ENCODE results near the gene DOCK2. TPM values are rescaled to one million over a fixed set of nuclear protein-coding genes. Genes with fewer than 3 reads are reported as not detected.

The DOCK2 gene
- polyA plus RNA-seq, 1 donor (not counting 4 experiments of a cell fraction or from before 2014, with no cell fraction given), result 0.21 TPM

- H3K4me3 ChIP-seq (ENCODE audit: control insufficient read depth in 2 of 3, extremely low read depth in 1 of 3, insufficient read depth in 2 of 3, low read depth in 1 of 3, low read length in 3 of 3), result no peak overlapping the region
- no peak overlapping the region for H3K9ac ChIP-seq (ENCODE audit: control insufficient read depth, extremely low read depth, insufficient read depth, low read length)
- H3K4me1 ChIP-seq (ENCODE audit: control insufficient read depth, extremely low read depth, insufficient read depth, low read length), result no peaks in the 10 kb centered on the region
- H3K27ac ChIP-seq (ENCODE audit: control insufficient read depth, insufficient read depth, low read length), result no peak overlapping the region
- H3K79me2 ChIP-seq (ENCODE audit: control insufficient read depth, insufficient read depth, low read length), result no peaks in the 10 kb centered on the region
- no peaks in the 10 kb centered on the region for H3K36me3 ChIP-seq (ENCODE audit: control insufficient read depth in 2 of 2, extremely low read depth in 1 of 2, insufficient read depth in 2 of 2, low read length in 2 of 2)
- no peaks in the 10 kb centered on the region for H3K27me3 ChIP-seq (ENCODE audit: control insufficient read depth, extremely low read depth, insufficient read depth, low read length)
- no peak overlapping the region for H3K4me2 ChIP-seq (ENCODE audit: control insufficient read depth, extremely low read depth, insufficient read depth, low read depth, low read length)
- TF ChIP-seq, protein P1, sequence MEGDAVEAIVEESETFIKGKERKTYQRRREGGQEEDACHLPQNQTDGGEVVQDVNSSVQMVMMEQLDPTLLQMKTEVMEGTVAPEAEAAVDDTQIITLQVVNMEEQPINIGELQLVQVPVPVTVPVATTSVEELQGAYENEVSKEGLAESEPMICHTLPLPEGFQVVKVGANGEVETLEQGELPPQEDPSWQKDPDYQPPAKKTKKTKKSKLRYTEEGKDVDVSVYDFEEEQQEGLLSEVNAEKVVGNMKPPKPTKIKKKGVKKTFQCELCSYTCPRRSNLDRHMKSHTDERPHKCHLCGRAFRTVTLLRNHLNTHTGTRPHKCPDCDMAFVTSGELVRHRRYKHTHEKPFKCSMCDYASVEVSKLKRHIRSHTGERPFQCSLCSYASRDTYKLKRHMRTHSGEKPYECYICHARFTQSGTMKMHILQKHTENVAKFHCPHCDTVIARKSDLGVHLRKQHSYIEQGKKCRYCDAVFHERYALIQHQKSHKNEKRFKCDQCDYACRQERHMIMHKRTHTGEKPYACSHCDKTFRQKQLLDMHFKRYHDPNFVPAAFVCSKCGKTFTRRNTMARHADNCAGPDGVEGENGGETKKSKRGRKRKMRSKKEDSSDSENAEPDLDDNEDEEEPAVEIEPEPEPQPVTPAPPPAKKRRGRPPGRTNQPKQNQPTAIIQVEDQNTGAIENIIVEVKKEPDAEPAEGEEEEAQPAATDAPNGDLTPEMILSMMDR (optimal IDR thresholded peaks at IDR 0.05 in 1 of 3, IDR thresholded peaks at IDR 0.05 in 1 of 3, conservative IDR thresholded peaks at IDR 0.05 in 1 of 3; ENCODE audit: extremely low read depth in 1 of 3, insufficient read depth in 2 of 3, low read length in 3 of 3), result no peak
- TF ChIP-seq EZH2 (IDR thresholded peaks at IDR 0.05; ENCODE audit: low read length), result no peak
- no peak overlapping the region for H2AFZ ChIP-seq (ENCODE audit: control insufficient read depth, low read length)
- H4K20me1 ChIP-seq (ENCODE audit: control insufficient read depth, extremely low read depth, insufficient read depth, low read length), result no peaks in the 10 kb centered on the region
- FAIRE-seq, result no peak
- no peaks in the 10 kb centered on the region for H3K9me1 ChIP-seq (ENCODE audit: control insufficient read depth, extremely low read depth, insufficient read depth, low read length)
- no peak for DNase-seq (ENCODE audit: low read depth, low spot score)
- dilution Hi-C loops (cut with MboI; ENCODE audit: extremely low pct_ligation_motif_present, low sequenced_read_pairs), result no loop called here
- no peaks in the 10 kb centered on the region for H3K9me3 ChIP-seq (ENCODE audit: control insufficient read depth, low read depth, low read length)
Measured at GRCh38 chr5:169991115-169991869, 354.2 kb downstream of the DOCK2 start.

GRCh38 chr5:169992789-169993484, 355.9 kb downstream of the DOCK2 start:
- Histone ChIP-seq H3K27me3 (ENCODE audit: control insufficient read depth, extremely low read depth, insufficient read depth, low read length) (no peaks in the 10 kb centered on the region), H3K4me3 (ENCODE audit: control insufficient read depth in 2 of 3, extremely low read depth in 1 of 3, insufficient read depth in 2 of 3, low read depth in 1 of 3, low read length in 3 of 3) (no peak overlapping the region), H3K9me3 (ENCODE audit: control insufficient read depth, low read depth, low read length) (no peaks in the 10 kb centered on the region), H3K27ac (ENCODE audit: control insufficient read depth, insufficient read depth, low read length) (no peak overlapping the region), H3K79me2 (ENCODE audit: control insufficient read depth, insufficient read depth, low read length) (no peaks in the 10 kb centered on the region), H3K9me1 (ENCODE audit: control insufficient read depth, extremely low read depth, insufficient read depth, low read length) (no peaks in the 10 kb centered on the region), H3K4me1 (ENCODE audit: control insufficient read depth, extremely low read depth, insufficient read depth, low read length) (no peaks in the 10 kb centered on the region), H3K4me2 (ENCODE audit: control insufficient read depth, extremely low read depth, insufficient read depth, low read depth, low read length) (no peak overlapping the region), H3K9ac (ENCODE audit: control insufficient read depth, extremely low read depth, insufficient read depth, low read length) (no peak overlapping the region), H4K20me1 (ENCODE audit: control insufficient read depth, extremely low read depth, insufficient read depth, low read length) (no peaks in the 10 kb centered on the region), H2AFZ (ENCODE audit: control insufficient read depth, low read length) (no peak overlapping the region), H3K36me3 (ENCODE audit: control insufficient read depth in 2 of 2, extremely low read depth in 1 of 2, insufficient read depth in 2 of 2, low read length in 2 of 2) (no peaks in the 10 kb centered on the region)
- dilution Hi-C loops (cut with MboI; ENCODE audit: extremely low pct_ligation_motif_present, low sequenced_read_pairs), result no loop called here
- no peak for TF ChIP-seq EZH2 (IDR thresholded peaks at IDR 0.05; ENCODE audit: low read length)
- TF ChIP-seq, protein P1 (optimal IDR thresholded peaks at IDR 0.05 in 1 of 3, IDR thresholded peaks at IDR 0.05 in 1 of 3, conservative IDR thresholded peaks at IDR 0.05 in 1 of 3; ENCODE audit: extremely low read depth in 1 of 3, insufficient read depth in 2 of 3, low read length in 3 of 3), result no peak
- DNase-seq (ENCODE audit: low read depth, low spot score) (no peak), FAIRE-seq (no peak)

All from keratinocyte (primary cell).